ENCODE results near the gene LKAAEAR1. TPM values are rescaled to one million over a fixed set of nuclear protein-coding genes. Genes with fewer than 3 reads are reported as not detected.

Gene LKAAEAR1
- total and polyA plus RNA-seq, 12 donors = 0.12 TPM; not detected in 11

DNA sequence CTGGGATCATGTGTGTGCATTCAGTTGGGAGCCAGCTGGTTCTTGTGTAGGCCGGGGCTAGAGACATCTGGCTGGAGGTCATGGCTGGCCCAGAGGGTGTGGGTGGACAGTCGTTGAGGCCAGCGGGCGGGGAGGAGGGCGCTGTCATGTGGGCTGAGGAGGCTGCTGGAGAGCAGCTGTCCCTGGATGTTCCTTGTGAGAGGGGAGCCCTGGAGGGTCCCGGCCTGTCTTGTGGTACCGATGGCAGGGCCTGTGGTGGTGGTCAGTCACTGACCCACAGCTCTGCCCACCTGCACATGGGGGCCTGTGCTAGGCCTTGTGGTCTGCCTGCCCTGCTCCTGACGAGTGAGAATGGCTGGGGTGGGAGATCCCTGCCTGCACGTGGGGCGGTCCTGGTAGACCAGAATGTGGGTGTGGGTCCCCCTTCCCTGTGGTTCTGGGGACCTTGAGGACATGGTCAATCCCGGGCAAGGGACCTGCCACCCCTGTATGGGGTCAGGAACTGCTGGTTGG is 50.2 kb downstream of the LKAAEAR1 start:
- intact Hi-C loops (cut with DNase I) = loop anchor here in 3 of 10 donors (10.0 kb wide), 2 partner anchors 49 to 91 kb away; partner anchors contain the start of gene PRPF6 (in 3 of the 3)
- H3K27me3 ChIP-seq = peaks cover 0 to 33% (median 25%) of the 10 kb centered on the region in 7 donors
- no peak for TF ChIP-seq CTCF (IDR thresholded peaks at IDR 0.05)
- DNase-seq (no peak), ATAC-seq (peak; percentile 10 to 59 (median 40))
- peak overlapping the region in 2 of 10 donors; percentile 9 to 44 for H3K27ac ChIP-seq
- 61 to 75% methylated on average over 11 of the region's 11 CpGs for WGBS, 2 donors
- no peaks in the 10 kb centered on the region for H3K9me3 ChIP-seq
- peaks cover 0 to 63% (median 38%) of the 10 kb centered on the region in 9 donors for H3K36me3 ChIP-seq
- H3K4me1 ChIP-seq = peaks cover 3 to 36% (median 22%) of the 10 kb centered on the region in 9 donors
- H3K4me3 ChIP-seq = no peak overlapping the region

Small RNA genes lying within 50 kb of the gene (microRNA-seq; reads per million reads assigned to microRNA genes)
- 0 reads per million in 2 donors for gene MIR6813

Other genes starting within 250 kb of the LKAAEAR1 start
- not detected for gene ABHD16B, start 222.9 kb downstream of the LKAAEAR1 start, total RNA-seq
- gene ABHD16B, start 222.9 kb downstream of the LKAAEAR1 start, polyA plus RNA-seq = under 1 TPM; 0.32 to 0.59 TPM
- gene TPD52L2, start 219.1 kb downstream of the LKAAEAR1 start, total RNA-seq = 10 to 100 TPM; 60.1 to 83.0 (median 72.8) TPM
- gene TPD52L2, start 219.1 kb downstream of the LKAAEAR1 start, polyA plus RNA-seq = 100 to 1,000 TPM in 1 of 2 donors, 10 to 100 TPM in 1; 50.6 to 119 TPM
- 10 to 100 TPM; 32.8 to 52.2 (median 38.5) TPM for gene DNAJC5, start 189.3 kb downstream of the LKAAEAR1 start, total RNA-seq
- 10 to 100 TPM; 19.5 to 23.8 TPM for gene DNAJC5, start 189.3 kb downstream of the LKAAEAR1 start, polyA plus RNA-seq
- gene UCKL1, start 128.0 kb downstream of the LKAAEAR1 start, total RNA-seq = 10 to 100 TPM; 27.3 to 70.4 (median 39.0) TPM
- gene UCKL1, start 128.0 kb downstream of the LKAAEAR1 start, polyA plus RNA-seq = 100 to 1,000 TPM in 1 of 2 donors, 10 to 100 TPM in 1; 36.3 to 130 TPM
- 10 to 100 TPM; 11.1 to 14.8 (median 13.7) TPM for gene ZNF512B, start 114.5 kb downstream of the LKAAEAR1 start, total RNA-seq
- 10 to 100 TPM in 1 of 2 donors, 1 to 10 TPM in 1; 4.6 to 11.8 TPM for gene ZNF512B, start 114.5 kb downstream of the LKAAEAR1 start, polyA plus RNA-seq
- 1 to 10 TPM; 3.4 to 8.4 (median 4.0) TPM for gene SAMD10, start 104.8 kb downstream of the LKAAEAR1 start, total RNA-seq
- 1 to 10 TPM; 3.9 to 8.8 TPM for gene SAMD10, start 104.8 kb downstream of the LKAAEAR1 start, polyA plus RNA-seq
- gene PRPF6, start 103.3 kb downstream of the LKAAEAR1 start, total RNA-seq = 10 to 100 TPM; 43.8 to 53.6 (median 48.1) TPM
- gene PRPF6, start 103.3 kb downstream of the LKAAEAR1 start, polyA plus RNA-seq = 10 to 100 TPM; 27.8 to 48.4 TPM
- gene C20orf204, start 48.2 kb downstream of the LKAAEAR1 start, total RNA-seq = under 1 TPM; 0.11 to 0.86 (median 0.39) TPM
- under 1 TPM; 0.49 to 0.88 TPM for gene C20orf204, start 48.2 kb downstream of the LKAAEAR1 start, polyA plus RNA-seq
- 100 to 1,000 TPM in 1 of 10 donors, 10 to 100 TPM in 9; 23.5 to 129 (median 51.9) TPM for gene SOX18, start 34.8 kb downstream of the LKAAEAR1 start, total RNA-seq
- 10 to 100 TPM; 37.2 to 60.0 TPM for gene SOX18, start 34.8 kb downstream of the LKAAEAR1 start, polyA plus RNA-seq
- 10 to 100 TPM; 40.8 to 51.0 (median 44.9) TPM for gene TCEA2, start 21.2 kb downstream of the LKAAEAR1 start, total RNA-seq
- 10 to 100 TPM; 35.0 to 54.9 TPM for gene TCEA2, start 21.2 kb downstream of the LKAAEAR1 start, polyA plus RNA-seq
- gene RGS19, start 4.9 kb downstream of the LKAAEAR1 start, total RNA-seq = 10 to 100 TPM in 1 of 10 donors, 1 to 10 TPM in 9; 1.8 to 13.1 (median 3.3) TPM
- gene RGS19, start 4.9 kb downstream of the LKAAEAR1 start, polyA plus RNA-seq = 1 to 10 TPM; 4.5 to 6.4 TPM
- 1 to 10 TPM in 1 of 10 donors, under 1 TPM in 9; 0.27 to 1.3 (median 0.42) TPM for gene OPRL1, start 4.3 kb downstream of the LKAAEAR1 start, total RNA-seq
- under 1 TPM; 0.19 to 0.29 TPM for gene OPRL1, start 4.3 kb downstream of the LKAAEAR1 start, polyA plus RNA-seq
- gene NPBWR2, start 23.2 kb upstream of the LKAAEAR1 start, total RNA-seq = not detected
- not detected for gene NPBWR2, start 23.2 kb upstream of the LKAAEAR1 start, polyA plus RNA-seq
- gene MYT1, start 80.1 kb upstream of the LKAAEAR1 start, total RNA-seq = under 1 TPM in 9 of 10 donors, not detected in 1; 0.05 to 0.35 (median 0.11) TPM
- gene MYT1, start 80.1 kb upstream of the LKAAEAR1 start, polyA plus RNA-seq = under 1 TPM; 0.01 to 0.15 TPM
- gene PCMTD2, start 171.3 kb upstream of the LKAAEAR1 start, total RNA-seq = 10 to 100 TPM; 56.2 to 83.5 (median 69.4) TPM
- gene PCMTD2, start 171.3 kb upstream of the LKAAEAR1 start, polyA plus RNA-seq = 10 to 100 TPM; 11.7 to 68.4 TPM

Data from heart right ventricle (tissue), 16 donors.